Glutamatergic neuron (in vitro differentiated cells): ENCODE data around the gene PNLDC1. TPM values are rescaled to one million over a fixed set of nuclear protein-coding genes. Genes with fewer than 3 reads are reported as not detected.
"Not testable (repeated sequence)": the region's sequence is repeated elsewhere in the genome, so short reads cannot be mapped to it uniquely, and the experiment has no call there.

ENCODE experiments used
- DNase-seq: peaks from one replicate; pipeline ENCODE4 v3.0.0; 2022
- H3K27ac Mint-ChIP-seq: one replicate; pipeline ENCODE4 v1.8.0; 2020; ENCODE audit warnings: mild to moderate bottlenecking, mixed read lengths, inconsistent platforms; ENCODE audit not compliant: unreplicated experiment
- H3K27me3 Mint-ChIP-seq: one replicate; pipeline ENCODE4 v1.8.0; 2020; ENCODE audit warnings: mild to moderate bottlenecking, moderate library complexity, mixed read lengths, inconsistent platforms; ENCODE audit not compliant: unreplicated experiment
- H3K36me3 Mint-ChIP-seq: one replicate; pipeline ENCODE4 v1.8.0; 2020; ENCODE audit warnings: mild to moderate bottlenecking, mixed read lengths, inconsistent platforms; ENCODE audit not compliant: unreplicated experiment
- H3K4me1 Mint-ChIP-seq: one replicate; pipeline ENCODE4 v1.8.0; 2020; ENCODE audit warnings: mild to moderate bottlenecking, low read depth, mixed read lengths, inconsistent platforms; ENCODE audit not compliant: unreplicated experiment
- H3K4me3 Mint-ChIP-seq: one replicate; pipeline ENCODE4 v1.8.0; 2020; ENCODE audit warnings: mild to moderate bottlenecking, mixed read lengths, inconsistent platforms; ENCODE audit not compliant: unreplicated experiment
- H3K9me3 Mint-ChIP-seq: one replicate; pipeline ENCODE4 v1.8.0; 2020; ENCODE audit warnings: mild to moderate bottlenecking, moderate library complexity, mixed read lengths, inconsistent platforms; ENCODE audit not compliant: unreplicated experiment
- CTCF ChIP-seq: fragments of 200-600 bp; sonication (generic); IDR thresholded peaks from one replicate; pipeline ENCODE4 v1.5.0; 2021; ENCODE audit not compliant: partially characterized antibody, unreplicated experiment
- total RNA-seq: library from RNA; stranded (reverse); fragmentation: NEBNext Ultra II Directional; extraction: Animal tissue kit (Norgen Biotek cat#: 25700); gene quantifications from one replicate; pipeline ENCODE4 v1.2.1, GENCODE V29; 2021; ENCODE audit not compliant: unreplicated experiment

The PNLDC1 gene
- total RNA-seq, 1 donor from 2014 or later = not detected

DNA sequence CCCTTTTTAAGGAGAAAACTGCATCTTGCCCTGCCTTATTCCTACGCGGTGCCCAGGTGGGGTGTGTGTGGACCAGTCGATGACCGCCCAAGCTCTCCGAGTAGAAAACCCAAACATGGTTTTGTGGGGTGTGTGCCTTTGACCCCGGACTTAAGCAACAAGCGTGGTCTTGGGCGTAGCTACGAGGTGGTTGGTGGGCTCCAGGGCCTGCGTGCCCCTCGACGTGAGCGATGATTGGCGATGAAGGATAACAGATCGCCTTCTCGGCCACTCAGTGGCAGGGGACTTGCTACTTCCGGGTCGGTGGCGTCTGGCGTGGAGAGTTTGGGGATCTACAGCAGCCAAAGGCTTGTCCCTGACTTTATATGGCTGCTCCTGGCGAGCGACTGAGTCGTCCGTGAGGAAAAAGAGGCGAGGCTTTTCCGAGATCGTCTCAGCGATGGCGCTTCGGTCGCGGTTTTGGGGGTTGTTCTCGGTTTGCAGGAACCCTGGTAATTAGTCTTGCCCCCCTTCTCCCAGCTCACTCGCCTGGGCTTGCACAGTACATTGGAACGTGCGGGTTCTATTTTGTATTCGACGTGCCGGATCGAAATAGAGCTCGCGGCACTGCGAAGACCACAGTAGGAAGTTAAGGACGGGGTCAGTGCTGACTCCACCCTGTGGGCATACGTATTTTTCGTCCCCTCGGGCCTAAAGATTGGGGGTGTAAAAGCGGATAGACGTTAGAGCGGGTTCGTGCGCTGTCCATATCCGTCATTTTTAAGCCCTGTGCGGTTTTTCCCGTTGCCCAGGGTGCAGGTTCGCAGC lies 9.7 kb upstream of the PNLDC1 start, which contains the start of gene MRPL18:
TSS of gene MRPL18 (plus strand) at position 319 of the 807 bp plus-strand sequence. CDS start at position 440, 121 bp downstream.
- peak; percentile 89 for DNase-seq
- H3K27me3 Mint-ChIP-seq = peaks cover 11% of the 10 kb centered on the region
- H3K36me3 Mint-ChIP-seq = no peaks in the 10 kb centered on the region

DNA sequence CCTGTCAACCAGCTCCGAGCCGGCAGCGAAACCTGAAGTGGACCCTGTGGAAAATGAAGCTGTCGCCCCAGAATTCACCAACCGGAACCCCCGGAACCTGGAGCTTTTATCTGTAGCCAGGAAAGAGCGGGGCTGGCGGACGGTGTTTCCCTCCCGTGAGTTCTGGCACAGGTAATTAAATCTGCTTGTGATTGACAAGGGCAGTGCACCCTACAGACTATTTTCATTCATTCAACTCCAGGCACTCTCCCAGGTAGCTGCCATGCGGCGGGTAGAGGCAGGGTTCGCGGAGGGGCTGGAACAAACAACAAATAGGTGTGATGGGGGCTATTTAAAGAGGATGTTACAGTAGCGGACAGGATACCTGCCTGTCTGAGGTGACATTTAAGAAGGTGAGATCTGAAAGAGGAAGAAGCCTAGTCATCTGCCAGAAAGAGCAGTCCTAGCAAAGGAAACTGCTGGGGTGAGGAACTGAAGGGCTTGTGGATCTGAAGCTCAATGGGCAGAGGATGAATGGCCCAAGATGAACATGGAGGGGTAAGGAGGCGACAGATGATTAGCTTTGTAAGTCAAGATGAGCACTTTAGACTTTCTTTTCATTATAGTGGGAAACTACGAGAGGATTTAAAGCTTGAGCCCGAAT lies 9.0 kb upstream of the PNLDC1 start:
- Mint-ChIP-seq H3K4me1 (peaks cover 37% of the 10 kb centered on the region), H3K27me3 (peaks cover 11% of the 10 kb centered on the region), H3K9me3 (peaks cover 18% of the 10 kb centered on the region), H3K27ac (peak overlapping the region; percentile 80), H3K4me3 (peak overlapping the region; percentile 90), H3K36me3 (no peaks in the 10 kb centered on the region)
- DNase-seq = no peak
- TF ChIP-seq CTCF = no peak

More for the DNA sequence above, 9.7 kb upstream of the PNLDC1 start, which contains the start of gene MRPL18:
- Mint-ChIP-seq H3K27ac (peak within 1 kb of the TSS; percentile 80), H3K4me1 (peaks cover 34% of the 10 kb centered on the region), H3K9me3 (peaks cover 18% of the 10 kb centered on the region), H3K4me3 (peak within 1 kb of the TSS; percentile 90)
- no peak for TF ChIP-seq CTCF

DNA sequence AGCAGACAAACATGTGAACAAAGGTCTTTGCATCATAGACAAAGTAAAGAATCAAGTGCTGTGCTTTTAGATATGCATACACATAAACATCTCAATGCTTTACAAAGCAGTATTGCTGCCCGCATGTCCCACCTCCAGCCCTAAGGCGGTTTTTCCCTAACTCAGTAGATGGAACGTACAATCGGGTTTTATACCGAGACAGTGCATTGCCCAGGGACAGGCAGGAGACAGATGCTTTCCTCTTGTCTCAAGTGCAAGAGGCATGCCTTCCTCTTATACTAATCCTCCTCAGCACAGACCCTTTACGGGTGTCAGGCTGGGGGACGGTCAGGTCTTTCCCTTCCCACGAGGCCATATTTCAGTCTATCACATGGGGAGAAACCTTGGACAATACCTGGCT lies 5.1 kb upstream of the PNLDC1 start:
- peaks cover 30% of the 10 kb centered on the region for H3K4me1 Mint-ChIP-seq
- H3K9me3 Mint-ChIP-seq = peaks cover 14% of the 10 kb centered on the region
- H3K4me3 Mint-ChIP-seq = peak overlapping the region; percentile 63
- not testable (repeated sequence) for H3K27me3 Mint-ChIP-seq, DNase-seq, H3K36me3 Mint-ChIP-seq
- H3K27ac Mint-ChIP-seq = peak overlapping the region; percentile 97

GRCh38 chr6:159797554-159797953 lies 2.5 kb upstream of the PNLDC1 start:
- H3K36me3 Mint-ChIP-seq = no peaks in the 10 kb centered on the region
- DNase-seq = no peak
- H3K27me3 Mint-ChIP-seq = peaks cover 2% of the 10 kb centered on the region
- peaks cover 15% of the 10 kb centered on the region for H3K4me1 Mint-ChIP-seq
- H3K27ac Mint-ChIP-seq = no peak overlapping the region
- no peak for TF ChIP-seq CTCF
- peaks cover 4% of the 10 kb centered on the region for H3K9me3 Mint-ChIP-seq
- H3K4me3 Mint-ChIP-seq = no peak overlapping the region

DNA sequence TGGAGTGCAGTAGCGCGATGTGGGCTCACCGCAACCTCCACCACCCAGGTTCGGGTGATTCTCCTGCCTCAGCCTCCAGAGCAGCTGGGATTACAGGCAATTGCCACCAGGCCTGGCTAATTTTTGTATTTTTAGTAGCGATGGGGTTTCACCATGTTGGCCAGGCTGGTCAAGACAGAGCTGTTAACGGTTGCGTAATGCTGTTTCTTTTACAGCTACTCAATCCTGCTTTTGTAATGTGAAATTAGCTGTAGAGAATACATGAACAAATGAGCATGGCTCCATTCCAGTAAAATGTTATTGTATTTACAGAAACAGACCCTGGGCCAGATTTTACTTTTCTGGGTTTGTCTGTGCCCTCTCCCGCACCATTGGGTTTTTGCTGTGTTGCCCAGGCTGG lies 1.9 kb downstream of the PNLDC1 start:
- no peaks in the 10 kb centered on the region for H3K36me3 Mint-ChIP-seq
- no peak overlapping the region for H3K4me3 Mint-ChIP-seq
- no peak for DNase-seq
- H3K27me3 Mint-ChIP-seq = no peaks in the 10 kb centered on the region
- H3K27ac Mint-ChIP-seq = no peak overlapping the region
- TF ChIP-seq CTCF = no peak
- H3K9me3 Mint-ChIP-seq = no peaks in the 10 kb centered on the region
- peaks cover 4% of the 10 kb centered on the region for H3K4me1 Mint-ChIP-seq
